Measurements from ENCODE around the gene CTNNBL1.

Gene CTNNBL1

DNA sequence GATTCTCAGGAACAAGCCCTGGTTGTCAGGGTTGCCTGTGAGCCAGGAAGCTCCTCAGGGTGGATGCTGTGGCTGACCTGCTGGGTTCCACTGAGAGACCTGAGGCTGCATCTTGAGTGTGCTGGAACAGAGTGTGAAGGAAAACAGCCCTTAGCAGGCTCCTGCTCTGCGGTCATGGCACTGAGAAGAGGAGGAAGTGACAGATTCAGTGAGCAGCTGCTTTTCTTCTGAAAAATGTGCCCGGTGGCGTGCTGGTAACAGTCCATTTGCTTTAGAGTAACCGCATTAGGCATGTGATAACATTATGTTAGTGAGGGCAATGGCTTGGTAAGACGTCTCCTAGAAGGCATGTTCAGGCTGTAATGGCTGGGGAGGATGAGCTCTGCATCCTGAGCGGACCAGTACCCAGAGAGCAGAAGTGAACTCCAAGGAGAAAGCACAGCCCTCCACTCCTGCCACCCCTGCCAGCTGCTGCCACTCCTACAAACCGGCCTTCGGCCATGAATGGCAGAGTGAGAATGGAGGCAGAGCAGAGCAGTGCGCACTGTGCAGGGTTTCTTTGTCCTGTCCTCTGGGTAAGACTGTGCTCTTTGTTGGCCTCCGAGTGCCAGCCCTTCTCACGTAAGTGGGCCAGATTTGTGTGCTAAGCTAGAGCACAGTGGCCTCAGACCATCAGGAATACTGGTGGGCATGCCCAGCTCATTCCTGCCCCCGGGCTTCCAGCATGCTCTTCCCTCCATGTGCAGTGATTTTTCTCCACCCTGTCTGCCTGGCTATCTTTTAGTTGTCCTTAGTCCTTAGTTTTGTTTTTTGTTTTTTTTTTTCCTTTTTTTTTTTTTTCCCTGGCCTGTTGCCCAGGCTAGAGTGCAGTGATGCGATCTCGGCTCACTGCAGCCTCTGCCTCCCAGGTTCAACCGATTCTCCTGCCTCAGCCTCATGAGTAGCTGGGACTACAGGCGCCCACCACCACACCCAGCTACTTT, 111.0 kb downstream of the CTNNBL1 start:
- Histone ChIP-seq H3K27ac (replicated peaks) (peak overlapping the region; percentile 79), H3K4me3 (replicated peaks; ENCODE audit: insufficient read depth, low read length) (no peak overlapping the region), H3K27me3 (ENCODE audit: insufficient read depth, poor library complexity, severe bottlenecking) (no peaks in the 10 kb centered on the region)
- TF ChIP-seq POLR2AphosphoS5 (IDR thresholded peaks at IDR 0.05; ENCODE audit: low read depth) (peak; percentile 75; the same call in 1 of the 2 replicates), SPI1 (IDR thresholded peaks at IDR 0.05; ENCODE audit: borderline replicate concordance, low read depth) (peak; percentile 84), GABPA (IDR thresholded peaks at IDR 0.05; ENCODE audit: low read depth) (no peak)
- TF ChIP-seq, protein P1, sequence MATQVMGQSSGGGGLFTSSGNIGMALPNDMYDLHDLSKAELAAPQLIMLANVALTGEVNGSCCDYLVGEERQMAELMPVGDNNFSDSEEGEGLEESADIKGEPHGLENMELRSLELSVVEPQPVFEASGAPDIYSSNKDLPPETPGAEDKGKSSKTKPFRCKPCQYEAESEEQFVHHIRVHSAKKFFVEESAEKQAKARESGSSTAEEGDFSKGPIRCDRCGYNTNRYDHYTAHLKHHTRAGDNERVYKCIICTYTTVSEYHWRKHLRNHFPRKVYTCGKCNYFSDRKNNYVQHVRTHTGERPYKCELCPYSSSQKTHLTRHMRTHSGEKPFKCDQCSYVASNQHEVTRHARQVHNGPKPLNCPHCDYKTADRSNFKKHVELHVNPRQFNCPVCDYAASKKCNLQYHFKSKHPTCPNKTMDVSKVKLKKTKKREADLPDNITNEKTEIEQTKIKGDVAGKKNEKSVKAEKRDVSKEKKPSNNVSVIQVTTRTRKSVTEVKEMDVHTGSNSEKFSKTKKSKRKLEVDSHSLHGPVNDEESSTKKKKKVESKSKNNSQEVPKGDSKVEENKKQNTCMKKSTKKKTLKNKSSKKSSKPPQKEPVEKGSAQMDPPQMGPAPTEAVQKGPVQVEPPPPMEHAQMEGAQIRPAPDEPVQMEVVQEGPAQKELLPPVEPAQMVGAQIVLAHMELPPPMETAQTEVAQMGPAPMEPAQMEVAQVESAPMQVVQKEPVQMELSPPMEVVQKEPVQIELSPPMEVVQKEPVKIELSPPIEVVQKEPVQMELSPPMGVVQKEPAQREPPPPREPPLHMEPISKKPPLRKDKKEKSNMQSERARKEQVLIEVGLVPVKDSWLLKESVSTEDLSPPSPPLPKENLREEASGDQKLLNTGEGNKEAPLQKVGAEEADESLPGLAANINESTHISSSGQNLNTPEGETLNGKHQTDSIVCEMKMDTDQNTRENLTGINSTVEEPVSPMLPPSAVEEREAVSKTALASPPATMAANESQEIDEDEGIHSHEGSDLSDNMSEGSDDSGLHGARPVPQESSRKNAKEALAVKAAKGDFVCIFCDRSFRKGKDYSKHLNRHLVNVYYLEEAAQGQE (IDR thresholded peaks at IDR 0.05; ENCODE audit: insufficient replicate concordance, low read depth): peak; percentile 40
- peak; percentile 48 to 91 for DNase-seq (ENCODE audit: low read depth in 1 of 2, low spot score in 1 of 2)

DNA sequence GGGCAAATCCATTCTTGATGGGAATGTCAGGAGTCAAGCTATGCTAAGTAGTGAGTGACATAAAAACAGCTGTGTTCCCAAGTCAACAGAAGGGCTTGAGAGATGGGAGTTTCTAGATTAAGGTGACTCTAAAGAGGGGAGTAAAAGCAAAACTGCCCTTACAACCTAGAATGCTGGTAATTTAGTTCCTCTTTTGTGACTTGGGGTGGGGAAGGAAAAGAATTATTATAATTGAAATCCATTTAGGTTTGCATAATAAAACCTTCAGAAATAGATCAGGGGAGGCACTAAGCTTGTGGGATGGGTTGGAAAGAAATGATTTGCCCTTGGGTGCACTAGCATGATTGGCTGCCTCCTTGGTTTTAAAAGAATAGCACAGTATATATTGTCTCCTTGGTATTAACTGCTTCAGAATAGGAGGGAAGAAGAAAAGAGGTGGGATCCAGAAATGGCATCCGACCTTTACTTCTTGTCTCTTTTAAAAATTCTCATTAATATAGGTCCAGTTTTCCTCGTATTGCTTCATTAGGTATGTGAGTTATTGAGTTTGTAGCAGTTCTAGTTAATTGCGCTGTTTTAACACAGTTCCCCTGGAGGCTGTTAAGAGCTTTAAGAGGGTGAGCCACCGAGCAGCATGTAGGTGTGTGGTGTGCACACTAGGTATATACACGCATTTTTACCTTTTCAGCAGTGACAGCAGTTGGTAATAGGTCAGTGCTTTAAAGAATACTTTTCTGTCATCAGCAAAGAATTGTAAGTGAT, 113.8 kb downstream of the CTNNBL1 start:
- Histone ChIP-seq H3K27ac (replicated peaks) (no peak overlapping the region; the same call in 1 of the 2 replicates), H3K4me3 (replicated peaks; ENCODE audit: insufficient read depth, low read length) (no peak overlapping the region), H3K27me3 (ENCODE audit: insufficient read depth, poor library complexity, severe bottlenecking) (no peaks in the 10 kb centered on the region)
- DNase-seq (ENCODE audit: low read depth in 1 of 2, low spot score in 1 of 2): no peak
- TF ChIP-seq SPI1 (IDR thresholded peaks at IDR 0.05; ENCODE audit: borderline replicate concordance, low read depth) (no peak), POLR2AphosphoS5 (IDR thresholded peaks at IDR 0.05; ENCODE audit: low read depth) (no peak), GABPA (IDR thresholded peaks at IDR 0.05; ENCODE audit: low read depth) (no peak)
- TF ChIP-seq, protein P2, sequence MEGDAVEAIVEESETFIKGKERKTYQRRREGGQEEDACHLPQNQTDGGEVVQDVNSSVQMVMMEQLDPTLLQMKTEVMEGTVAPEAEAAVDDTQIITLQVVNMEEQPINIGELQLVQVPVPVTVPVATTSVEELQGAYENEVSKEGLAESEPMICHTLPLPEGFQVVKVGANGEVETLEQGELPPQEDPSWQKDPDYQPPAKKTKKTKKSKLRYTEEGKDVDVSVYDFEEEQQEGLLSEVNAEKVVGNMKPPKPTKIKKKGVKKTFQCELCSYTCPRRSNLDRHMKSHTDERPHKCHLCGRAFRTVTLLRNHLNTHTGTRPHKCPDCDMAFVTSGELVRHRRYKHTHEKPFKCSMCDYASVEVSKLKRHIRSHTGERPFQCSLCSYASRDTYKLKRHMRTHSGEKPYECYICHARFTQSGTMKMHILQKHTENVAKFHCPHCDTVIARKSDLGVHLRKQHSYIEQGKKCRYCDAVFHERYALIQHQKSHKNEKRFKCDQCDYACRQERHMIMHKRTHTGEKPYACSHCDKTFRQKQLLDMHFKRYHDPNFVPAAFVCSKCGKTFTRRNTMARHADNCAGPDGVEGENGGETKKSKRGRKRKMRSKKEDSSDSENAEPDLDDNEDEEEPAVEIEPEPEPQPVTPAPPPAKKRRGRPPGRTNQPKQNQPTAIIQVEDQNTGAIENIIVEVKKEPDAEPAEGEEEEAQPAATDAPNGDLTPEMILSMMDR (IDR thresholded peaks at IDR 0.05; ENCODE audit: insufficient read depth, low read length): no peak
- TF ChIP-seq, protein P1 (IDR thresholded peaks at IDR 0.05; ENCODE audit: insufficient replicate concordance, low read depth): no peak

DNA sequence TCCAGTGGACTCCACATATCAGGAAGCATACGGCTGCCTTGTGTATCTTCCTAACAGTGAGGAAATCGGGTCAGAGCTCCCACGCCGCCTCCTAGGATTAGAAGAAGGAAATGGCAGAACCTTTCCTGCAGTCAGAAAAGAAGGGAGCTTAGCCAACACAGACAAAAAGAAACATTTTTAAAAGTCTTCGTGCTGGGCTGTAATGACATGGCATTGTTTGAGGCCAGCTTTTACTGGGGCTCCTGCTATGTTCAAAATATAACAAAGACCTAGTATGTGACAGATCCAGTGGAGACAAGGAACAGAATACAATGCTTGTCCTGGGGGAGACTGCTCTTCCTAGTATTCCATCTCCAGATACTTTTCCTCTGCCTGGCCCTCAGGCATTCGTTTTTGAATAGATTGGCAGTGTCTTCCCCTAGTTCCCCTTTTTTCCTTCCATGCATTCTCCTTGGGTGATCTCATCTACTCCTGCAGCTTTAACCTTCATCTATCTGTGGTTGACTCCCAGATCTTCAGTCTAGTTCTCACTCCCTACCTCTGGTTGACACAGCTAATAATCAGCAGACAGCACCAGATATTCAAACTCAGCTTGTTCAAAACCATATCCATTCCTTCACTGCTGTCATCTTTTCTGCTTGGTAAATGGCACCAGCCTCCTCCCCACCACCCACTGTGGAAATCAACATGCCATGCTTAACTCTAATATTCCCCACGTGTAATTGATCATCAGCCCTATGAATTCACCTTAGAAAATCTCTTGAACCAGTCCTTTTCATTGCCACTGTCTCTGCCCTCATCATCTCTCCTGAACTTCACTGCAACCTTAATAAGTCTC, 114.6 kb downstream of the CTNNBL1 start:
- no peak overlapping the region for H3K27ac ChIP-seq (replicated peaks)
- TF ChIP-seq SPI1 (IDR thresholded peaks at IDR 0.05; ENCODE audit: borderline replicate concordance, low read depth) (peak; percentile 68), GABPA (IDR thresholded peaks at IDR 0.05; ENCODE audit: low read depth) (no peak)
- TF ChIP-seq, protein P2 (IDR thresholded peaks at IDR 0.05; ENCODE audit: insufficient read depth, low read length): no peak
- peak in 1 of 2 experiments; percentile 11 for DNase-seq (ENCODE audit: low read depth in 1 of 2, low spot score in 1 of 2)
- H3K4me3 ChIP-seq (replicated peaks; ENCODE audit: insufficient read depth, low read length): no peak overlapping the region
- H3K27me3 ChIP-seq (ENCODE audit: insufficient read depth, poor library complexity, severe bottlenecking): no peaks in the 10 kb centered on the region
